ENCODE measurements around the gene EPN3. TPM values are rescaled to one million over a fixed set of nuclear protein-coding genes. Genes with fewer than 3 reads are reported as not detected.

Gene EPN3
- total and polyA plus RNA-seq, 2 donors (not counting 1 experiment from before 2014, with no cell fraction given) = not detected

- POLR2A ChIA-PET = no interaction called here
- Histone ChIP-seq H2AFZ (ENCODE audit: insufficient read depth, low read depth, low read length, poor library complexity, severe bottlenecking) (no peak overlapping the region), H3K4me1 (ENCODE audit: control insufficient read depth in 2 of 2, insufficient read depth in 2 of 2, low read length in 2 of 2) (peaks cover 10 to 19% of the 10 kb centered on the region in 2 donors), H3K9me3 (ENCODE audit: control extremely low read depth in 1 of 3, control insufficient read depth in 2 of 3, insufficient read depth in 1 of 3, low read length in 2 of 3) (no peaks in the 10 kb centered on the region), H3K27me3 (replicated peaks in 1 of 4; ENCODE audit: control extremely low read depth in 1 of 4, control insufficient read depth in 3 of 4, insufficient read depth in 4 of 4, low read length in 3 of 4) (peaks cover 0 to 17% (median 4%) of the 10 kb centered on the region in 4 experiments), H3K9ac (ENCODE audit: low read length) (no peak overlapping the region), H3K36me3 (replicated peaks in 1 of 2; ENCODE audit: control extremely low read depth in 1 of 2, control insufficient read depth in 1 of 2, extremely low read depth in 1 of 2, insufficient read depth in 2 of 2, low read length in 1 of 2) (no peaks in the 10 kb centered on the region), H3K4me2 (replicated peaks; ENCODE audit: low read depth, low read length, poor library complexity, severe bottlenecking) (no peak overlapping the region), H4K20me1 (ENCODE audit: control insufficient read depth, insufficient read depth, low read length, poor library complexity, severe bottlenecking) (no peaks in the 10 kb centered on the region), H3K79me2 (ENCODE audit: control insufficient read depth, insufficient read depth, low read length) (no peaks in the 10 kb centered on the region), H3K4me3 (ENCODE audit: control extremely low read depth in 1 of 5, extremely low read depth in 1 of 5, insufficient read depth in 1 of 5, low read depth in 2 of 5, low read length in 4 of 5) (no peak overlapping the region), H3K27ac (ENCODE audit: low read length in 2 of 2) (no peak overlapping the region)
- WGBS (ENCODE audit: insufficient coverage) = 79% methylated on average over 20 of the region's 20 CpGs
- TF ChIP-seq CTCF (IDR thresholded peaks at IDR 0.05) (no peak), EZH2 (IDR thresholded peaks at IDR 0.05; ENCODE audit: borderline replicate concordance, insufficient read depth, low read depth, low read length, poor library complexity, severe bottlenecking) (no peak)
- H3K27me3 Mint-ChIP-seq = peaks cover 27% of the 10 kb centered on the region
- peaks cover 7% of the 10 kb centered on the region for H3K4me1 Mint-ChIP-seq
- intact Hi-C loops (cut with micrococcal nuclease) = no loop called here
- no peak overlapping the region for H3K27ac Mint-ChIP-seq
- CTCF ChIA-PET = no interaction called here
- no peaks in the 10 kb centered on the region for H3K9me3 Mint-ChIP-seq (ENCODE audit: insufficient read depth)
- ATAC-seq (ENCODE audit: low read depth) (no peak), DNase-seq (no peak)
- no peak overlapping the region for H3K4me3 Mint-ChIP-seq
Measured at GRCh38 chr17:50538549-50539410, 6.2 kb downstream of the EPN3 start.

Data from B cell (primary cell).